CD4-positive, alpha-beta T cell treated with Interleukin-6 at 100 ng/mL for 8 hours (primary cell): Measurements from ENCODE around the gene HOXB6.
A peak's percentile ranks its signal among the peaks of the same experiment; 100 is the strongest.

Source experiments
- DNase-seq: peaks from one replicate; pipeline ENCODE4 v3.0.0-alpha.2; 2020; ENCODE audit warnings: mixed read lengths, low spot score

Gene HOXB6

DNA sequence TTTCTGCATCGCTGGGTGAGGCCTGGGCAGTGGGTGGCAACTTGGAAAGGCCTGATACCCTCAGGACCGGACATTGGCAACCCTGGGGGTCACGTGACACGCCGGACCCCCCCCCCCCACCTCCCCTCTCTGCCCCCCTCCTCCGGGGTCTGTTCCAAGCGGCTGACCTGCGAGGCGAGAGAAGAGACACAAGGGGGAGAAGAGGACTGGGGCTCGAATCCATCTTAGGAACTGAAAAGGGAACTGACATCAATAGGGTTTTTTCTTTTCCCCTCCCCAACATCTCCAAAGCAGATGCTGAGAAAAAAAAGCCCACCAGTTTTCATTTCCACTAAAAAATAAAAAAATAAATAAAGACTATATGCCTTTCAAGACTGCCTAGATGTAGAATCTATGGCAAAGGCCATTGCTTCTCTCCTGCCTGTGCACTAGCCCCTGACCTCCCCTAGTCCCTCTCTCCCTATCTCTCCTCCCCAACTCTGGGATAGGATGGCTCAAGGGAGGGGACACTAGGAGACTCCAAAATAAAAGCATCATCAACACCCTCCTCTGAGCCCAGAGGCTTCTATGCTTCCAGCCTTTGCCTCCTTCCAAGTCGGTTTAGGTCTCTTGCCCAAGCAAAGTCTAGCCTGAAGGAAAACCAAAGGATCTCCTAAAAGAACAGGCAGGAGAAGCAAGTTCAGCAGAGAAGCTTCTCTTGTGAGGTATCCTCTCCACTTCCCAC lies 52.2 kb downstream of the HOXB6 start:
- DNase-seq, result no peak

GRCh38 chr17:48551596-48552465 lies 53.0 kb downstream of the HOXB6 start:
- no peak for DNase-seq

- DNase-seq, result no peak
Measured at GRCh38 chr17:48551214-48551555, 53.6 kb downstream of the HOXB6 start.

- DNase-seq, result no peak
Measured at GRCh38 chr17:48550502-48551213, 54.1 kb downstream of the HOXB6 start.

DNA sequence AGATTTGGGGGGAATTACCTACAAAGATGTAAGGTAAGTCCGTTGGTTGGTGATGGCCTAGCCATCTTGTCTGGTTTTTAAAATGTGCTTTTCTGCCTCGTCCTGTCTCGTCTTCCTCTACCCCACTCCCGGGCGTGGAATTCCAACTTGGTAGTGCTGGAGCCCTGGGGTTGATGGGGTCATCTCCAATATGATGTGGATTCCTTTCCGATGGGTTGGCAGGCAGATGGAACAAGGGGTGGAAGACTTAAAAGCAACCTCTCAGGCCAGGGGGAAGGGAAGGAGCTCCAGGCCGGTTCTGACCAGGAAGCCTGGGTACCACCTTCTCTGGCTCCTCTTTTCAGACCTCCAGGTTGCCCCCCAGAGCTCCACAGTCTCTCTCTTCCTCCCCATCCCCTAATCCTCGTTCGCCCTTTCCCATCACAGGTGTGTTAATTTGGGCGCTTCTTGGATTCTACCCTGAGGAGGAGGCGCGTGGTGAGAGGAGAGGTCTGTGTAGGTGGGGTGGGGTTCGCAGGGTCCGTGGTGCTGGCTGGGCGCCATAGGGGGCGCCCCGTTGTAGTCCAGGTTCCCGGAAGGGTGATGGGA lies 54.8 kb downstream of the HOXB6 start:
- no peak for DNase-seq

DNA sequence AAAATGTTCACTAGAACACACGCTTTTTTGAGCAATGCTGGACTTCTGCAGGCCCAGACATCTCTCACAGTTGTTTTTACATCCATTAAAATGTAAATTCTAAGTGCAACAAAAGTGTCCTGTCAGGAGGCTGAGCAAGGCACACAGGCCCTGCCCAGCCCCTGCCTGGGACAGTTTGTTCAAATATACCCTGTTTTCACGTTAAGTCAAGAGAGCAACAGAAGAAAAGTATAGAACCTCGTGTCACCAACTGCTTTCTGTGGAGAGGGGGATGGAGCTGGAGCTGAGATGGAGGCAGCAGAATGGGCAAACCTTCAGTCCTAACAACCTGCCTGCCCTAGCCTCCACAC lies 55.5 kb downstream of the HOXB6 start:
- DNase-seq, result no peak

- DNase-seq, result no peak
Measured at GRCh38 chr17:48548523-48549280, 56.1 kb downstream of the HOXB6 start.

DNA sequence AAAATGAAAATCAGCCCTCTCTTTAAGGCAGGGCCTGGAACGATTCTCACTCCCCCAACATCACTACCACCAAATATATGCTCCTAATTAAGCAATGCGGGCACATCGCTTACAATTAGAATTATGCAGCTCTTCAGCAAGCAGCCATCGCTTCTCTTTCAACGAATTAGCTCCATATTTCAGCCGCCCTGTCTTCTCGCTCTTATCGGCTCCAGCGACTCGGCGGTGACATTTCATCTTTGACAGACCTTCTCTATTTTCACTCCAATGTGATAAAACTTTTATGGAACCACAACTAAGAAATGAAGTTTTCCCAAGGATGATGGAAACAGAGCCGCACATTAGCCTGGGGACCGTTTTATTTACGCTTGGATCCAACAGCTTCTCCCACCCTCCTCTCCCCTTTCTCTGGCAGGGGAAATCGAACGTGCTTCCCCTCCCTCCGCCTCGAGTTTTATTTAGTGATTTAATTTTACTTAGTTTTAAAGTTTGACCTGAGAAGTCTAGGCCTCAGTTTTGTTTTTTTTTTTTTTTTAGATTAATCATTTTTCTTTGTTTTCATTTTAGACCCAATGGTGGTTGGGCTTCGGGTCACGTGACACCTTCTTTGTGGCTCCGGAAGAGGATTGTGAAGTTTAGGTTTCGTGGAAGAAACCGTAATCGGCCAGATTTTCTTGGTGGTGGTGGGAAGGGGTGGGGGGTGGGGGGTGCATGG lies 56.8 kb downstream of the HOXB6 start:
- DNase-seq, result peak; percentile 44

- no peak for DNase-seq
Measured at GRCh38 chr17:48546924-48547807, 57.6 kb downstream of the HOXB6 start.

DNA sequence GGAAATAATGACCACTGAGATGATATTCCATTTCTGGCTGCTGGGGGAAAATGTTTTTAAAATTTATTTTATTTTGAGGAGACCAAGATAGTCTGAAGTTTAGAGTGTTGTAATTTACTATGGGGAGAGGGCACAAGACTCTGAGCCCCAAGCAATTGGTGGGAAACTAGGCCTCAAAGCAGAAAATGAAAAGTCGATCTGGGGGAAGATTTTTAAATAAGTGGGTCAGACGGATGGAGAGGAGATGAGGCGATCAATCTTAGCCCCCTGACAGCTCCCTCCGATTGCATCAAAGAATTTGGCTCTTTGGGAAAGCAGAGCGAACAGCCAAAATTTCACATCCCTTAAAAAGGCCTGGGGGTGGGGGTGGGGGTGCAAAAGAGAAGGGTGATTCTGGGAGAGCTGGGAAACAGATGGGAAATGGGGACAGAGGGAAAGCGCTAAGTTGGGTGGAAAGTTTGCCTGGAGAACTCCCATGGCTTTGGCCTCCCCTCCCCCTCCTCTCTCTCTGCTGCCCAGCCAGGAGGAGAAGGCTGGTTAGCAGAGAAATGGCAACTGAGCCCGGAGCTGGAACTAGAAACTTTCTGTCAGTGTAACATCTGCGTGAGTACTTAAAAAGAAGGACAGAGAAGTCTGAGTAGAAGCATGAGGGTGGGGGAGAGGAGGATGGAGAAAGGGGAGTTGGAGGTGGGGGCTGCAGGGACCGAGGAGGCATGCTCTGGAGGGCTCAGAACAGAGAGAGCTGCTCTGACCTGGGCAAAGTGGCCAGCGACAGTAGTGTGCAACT lies 58.5 kb downstream of the HOXB6 start:
- no peak for DNase-seq
